HEK293 (cell line): ENCODE results near the gene SSBP1.

Experiments
- CTCF ChIA-PET: fragments of 350-600 bp; formaldehyde crosslinking; extraction: SDS; loops from one replicate; lab custom pipeline; 2021; ENCODE audit warnings: antibody characterized with exemption; lab: Yijun Ruan, JAX
- POLR2A ChIA-PET: fragments of 300-600 bp; formaldehyde crosslinking; extraction: SDS; loops from one replicate; lab custom pipeline; 2020; ENCODE audit warnings: antibody characterized with exemption, inconsistent platforms; lab: Yijun Ruan, JAX
- H3K27ac ChIP-seq: fragments of 200-500 bp; sonication (Bioruptor generic); 2 replicates; pipeline ENCODE4 v1.5.1; 2014; ENCODE audit warnings: low read depth, low read length, control low read depth, inconsistent platforms; ENCODE audit errors: extremely low read depth
- H3K36me3 ChIP-seq, 2 experiments: fragments of 200-500 bp in 1 of 2; sonication (Bioruptor generic) in 1 of 2; 1 replicate in 1 of 2; 2 replicates in 1 of 2; pipeline ENCODE4 v1.5.1; 2014 to 2017; ENCODE audit warnings: inconsistent platforms in 2 of 2, low read length in 2 of 2; ENCODE audit not compliant: control insufficient read depth in 2 of 2, insufficient read depth in 1 of 2
- H3K4me1 ChIP-seq: fragments of 200-500 bp; sonication (Bioruptor generic); 2 replicates; pipeline ENCODE4 v1.5.1; 2014; ENCODE audit warnings: mild to moderate bottlenecking, low read length, inconsistent platforms; ENCODE audit not compliant: control insufficient read depth, insufficient read depth
- H3K4me3 ChIP-seq: 2 replicates; pipeline ENCODE4 v1.5.1; 2011; ENCODE audit warnings: low read depth, mild to moderate bottlenecking, control low read depth, low read length, moderate library complexity
- H3K9me3 ChIP-seq: fragments of 200-500 bp; sonication (Bioruptor generic); 2 replicates; pipeline ENCODE4 v1.5.1; 2014; ENCODE audit warnings: low read depth, low read length, inconsistent platforms; ENCODE audit not compliant: control insufficient read depth, insufficient read depth
- GLI2 ChIP-seq: fragments of 450-650 bp; formaldehyde crosslinking; IDR thresholded peaks from 2 replicates; pipeline ENCODE4; 2017; ENCODE audit warnings: missing biosample characterization, missing genetic modification characterization, low read depth, borderline replicate concordance
- GLIS1 ChIP-seq: fragments of 450-650 bp; formaldehyde crosslinking; IDR thresholded peaks from 2 replicates; pipeline ENCODE4 v1.5.1; 2016; ENCODE audit warnings: missing biosample characterization, missing genetic modification characterization
- GLIS2 ChIP-seq: fragments of 450-650 bp; formaldehyde crosslinking; IDR thresholded peaks from 2 replicates; pipeline ENCODE4 v1.5.1; 2016; ENCODE audit warnings: missing biosample characterization, missing genetic modification characterization
- SP2 ChIP-seq: fragments of 450-650 bp; formaldehyde crosslinking; IDR thresholded peaks from 2 replicates; pipeline ENCODE4 v1.5.1; 2016; ENCODE audit warnings: missing biosample characterization, missing genetic modification characterization
- ZBTB20 ChIP-seq: fragments of 450-650 bp; formaldehyde crosslinking; IDR thresholded peaks from 2 replicates; pipeline ENCODE4 v1.5.1; 2016; ENCODE audit warnings: missing biosample characterization, missing genetic modification characterization
- ZBTB8A ChIP-seq: fragments of 450-650 bp; formaldehyde crosslinking; IDR thresholded peaks from 2 replicates; pipeline ENCODE4 v1.5.1; 2016; ENCODE audit warnings: missing biosample characterization, missing genetic modification characterization
- ZEB2 ChIP-seq: fragments of 450-650 bp; formaldehyde crosslinking; IDR thresholded peaks from 2 replicates; pipeline ENCODE4 v1.5.1; 2016; ENCODE audit warnings: missing biosample characterization, missing genetic modification characterization
- ZIC2 ChIP-seq: fragments of 450-650 bp; formaldehyde crosslinking; IDR thresholded peaks from 2 replicates; pipeline ENCODE4 v1.5.1; 2016; ENCODE audit warnings: missing biosample characterization, missing genetic modification characterization
- ZNF121 ChIP-seq: fragments of 450-650 bp; formaldehyde crosslinking; IDR thresholded peaks from 2 replicates; pipeline ENCODE4 v1.5.1; 2016; ENCODE audit warnings: missing biosample characterization, missing genetic modification characterization
- ZNF335 ChIP-seq: fragments of 450-650 bp; formaldehyde crosslinking; conservative IDR thresholded peaks from 2 replicates; pipeline ENCODE4 v1.5.1; 2016; ENCODE audit warnings: missing biosample characterization, missing genetic modification characterization
- ZNF37A ChIP-seq: fragments of 450-650 bp; IDR thresholded peaks from 2 replicates; pipeline ENCODE4 v1.5.1; 2018; ENCODE audit warnings: missing biosample characterization, missing genetic modification characterization
- ZNF423 ChIP-seq: fragments of 450-650 bp; formaldehyde crosslinking; IDR thresholded peaks from 2 replicates; pipeline ENCODE4 v1.5.1; 2016; ENCODE audit warnings: missing biosample characterization, missing genetic modification characterization
- ZNF544 ChIP-seq: fragments of 450-650 bp; formaldehyde crosslinking; IDR thresholded peaks from 2 replicates; pipeline ENCODE4 v1.5.0; 2017; ENCODE audit warnings: missing biosample characterization, missing genetic modification characterization
- ZNF830 ChIP-seq: fragments of 450-650 bp; IDR thresholded peaks from 2 replicates; pipeline ENCODE4 v1.5.0; 2018; ENCODE audit warnings: missing biosample characterization, missing genetic modification characterization, low read depth, mild to moderate bottlenecking, moderate library complexity
- ZSCAN30 ChIP-seq: fragments of 450-650 bp; IDR thresholded peaks from 2 replicates; pipeline ENCODE4 v1.5.1; 2018; ENCODE audit warnings: missing biosample characterization, mild to moderate bottlenecking, missing genetic modification characterization, moderate library complexity
- TF ChIP-seq, protein P1 (sequence below): fragments of 450-650 bp; formaldehyde crosslinking; IDR thresholded peaks from 2 replicates; pipeline ENCODE4 v1.5.1; 2016; ENCODE audit warnings: missing biosample characterization, missing genetic modification characterization
- TF ChIP-seq, protein P2 (sequence below): fragments of 450-650 bp; formaldehyde crosslinking; optimal IDR thresholded peaks from 2 replicates; pipeline ENCODE3; 2016; ENCODE audit warnings: missing biosample characterization, mild to moderate bottlenecking, missing genetic modification characterization
- TF ChIP-seq, protein P3 (sequence below): fragments of 450-650 bp; formaldehyde crosslinking; IDR thresholded peaks from 2 replicates; pipeline ENCODE4 v1.5.1; 2017; ENCODE audit warnings: missing biosample characterization, missing genetic modification characterization
- TF ChIP-seq, protein P4 (sequence below): fragments of 450-650 bp; formaldehyde crosslinking; conservative IDR thresholded peaks from 2 replicates; pipeline ENCODE4 v1.5.1; 2016; ENCODE audit warnings: low read depth, missing biosample characterization, missing genetic modification characterization

SSBP1 gene

DNA sequence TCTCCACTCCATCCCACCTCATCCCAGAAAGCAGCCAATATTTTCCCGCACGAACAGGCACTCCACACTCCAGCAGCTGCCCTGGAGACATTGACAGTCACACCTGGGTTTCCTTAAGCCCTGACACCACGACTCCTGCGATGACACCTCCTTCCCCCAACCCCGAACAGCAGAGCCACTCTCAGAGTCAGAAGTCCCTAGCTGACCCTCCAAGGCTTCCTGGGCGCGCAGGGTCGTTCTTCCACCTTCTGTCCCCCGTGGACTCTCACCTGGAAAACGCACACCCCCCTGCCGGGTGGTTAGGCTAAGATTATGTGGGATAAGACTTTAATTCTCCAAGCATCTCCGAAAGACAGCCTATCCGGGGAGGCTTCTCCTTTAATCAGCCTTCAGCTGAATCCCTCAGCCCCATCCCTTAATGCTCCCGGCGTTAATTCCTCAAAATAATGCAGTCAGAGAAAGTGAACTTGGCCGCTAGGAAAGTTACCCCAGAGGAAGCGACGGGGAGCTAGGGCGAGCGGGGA lies 37.2 kb upstream of the SSBP1 start (continued):
- TF ChIP-seq, protein P1, sequence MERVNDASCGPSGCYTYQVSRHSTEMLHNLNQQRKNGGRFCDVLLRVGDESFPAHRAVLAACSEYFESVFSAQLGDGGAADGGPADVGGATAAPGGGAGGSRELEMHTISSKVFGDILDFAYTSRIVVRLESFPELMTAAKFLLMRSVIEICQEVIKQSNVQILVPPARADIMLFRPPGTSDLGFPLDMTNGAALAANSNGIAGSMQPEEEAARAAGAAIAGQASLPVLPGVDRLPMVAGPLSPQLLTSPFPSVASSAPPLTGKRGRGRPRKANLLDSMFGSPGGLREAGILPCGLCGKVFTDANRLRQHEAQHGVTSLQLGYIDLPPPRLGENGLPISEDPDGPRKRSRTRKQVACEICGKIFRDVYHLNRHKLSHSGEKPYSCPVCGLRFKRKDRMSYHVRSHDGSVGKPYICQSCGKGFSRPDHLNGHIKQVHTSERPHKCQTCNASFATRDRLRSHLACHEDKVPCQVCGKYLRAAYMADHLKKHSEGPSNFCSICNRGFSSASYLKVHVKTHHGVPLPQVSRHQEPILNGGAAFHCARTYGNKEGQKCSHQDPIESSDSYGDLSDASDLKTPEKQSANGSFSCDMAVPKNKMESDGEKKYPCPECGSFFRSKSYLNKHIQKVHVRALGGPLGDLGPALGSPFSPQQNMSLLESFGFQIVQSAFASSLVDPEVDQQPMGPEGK (tag by site-specific recombination), result 0 out of 2 replicates have a peak, but pooled peaks have one; percentile 15

DNA sequence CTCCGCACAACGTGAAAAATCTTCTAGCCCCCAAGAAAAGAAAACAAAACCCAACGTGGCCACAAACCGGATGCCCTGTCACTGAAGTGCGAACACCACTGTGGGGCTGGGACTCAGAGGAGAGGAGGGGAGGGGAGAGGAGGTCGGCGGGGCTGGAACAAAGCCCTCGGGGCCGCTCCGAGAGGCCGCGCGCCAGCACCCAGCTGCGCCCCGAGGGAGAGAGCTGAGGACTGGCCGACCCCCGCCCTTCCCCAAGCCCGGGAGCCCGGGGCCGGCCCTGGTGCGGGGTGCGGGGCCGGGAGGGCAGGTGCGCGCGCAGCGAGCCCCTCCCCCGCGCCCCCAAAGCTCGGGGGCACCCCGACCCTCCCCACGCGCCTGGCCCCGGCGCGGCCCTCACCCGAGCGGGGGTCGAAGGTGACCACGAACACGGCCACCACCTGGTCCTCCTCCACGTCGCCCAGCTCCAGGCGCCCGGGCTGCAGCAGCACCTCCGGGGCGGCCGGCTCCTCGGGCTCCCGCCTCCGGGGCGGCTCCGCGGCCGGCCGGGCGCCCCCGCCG lies 36.6 kb upstream of the SSBP1 start:
- no peaks in the 10 kb centered on the region for H3K9me3 ChIP-seq
- peak overlapping the region; percentile 72; the same call in 1 of the 2 replicates for H3K27ac ChIP-seq
- ChIA-PET CTCF (interaction anchor here (1.0 to 1.5 kb wide), 2 partner anchors 37 to 84 kb away, joined by 3 read pairs; no protein-coding TSS in a partner anchor), POLR2A (interaction anchor here (0.6 to 1.5 kb wide), 5 partner anchors 8 to 150 kb away, joined by 3 to 12 read pairs (median 3); partner anchors contain the start of genes AGK and SSBP1)
- H3K36me3 ChIP-seq, result no peaks in the 10 kb centered on the region
- H3K4me3 ChIP-seq, result peak overlapping the region; percentile 67
- H3K4me1 ChIP-seq, result peaks cover 8% of the 10 kb centered on the region
- TF ChIP-seq, protein P2, sequence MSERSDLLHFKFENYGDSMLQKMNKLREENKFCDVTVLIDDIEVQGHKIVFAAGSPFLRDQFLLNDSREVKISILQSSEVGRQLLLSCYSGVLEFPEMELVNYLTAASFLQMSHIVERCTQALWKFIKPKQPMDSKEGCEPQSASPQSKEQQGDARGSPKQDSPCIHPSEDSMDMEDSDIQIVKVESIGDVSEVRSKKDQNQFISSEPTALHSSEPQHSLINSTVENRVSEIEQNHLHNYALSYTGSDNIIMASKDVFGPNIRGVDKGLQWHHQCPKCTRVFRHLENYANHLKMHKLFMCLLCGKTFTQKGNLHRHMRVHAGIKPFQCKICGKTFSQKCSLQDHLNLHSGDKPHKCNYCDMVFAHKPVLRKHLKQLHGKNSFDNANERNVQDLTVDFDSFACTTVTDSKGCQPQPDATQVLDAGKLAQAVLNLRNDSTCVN (tag by site-specific recombination), result peak; percentile 38
- TF ChIP-seq, protein P3, sequence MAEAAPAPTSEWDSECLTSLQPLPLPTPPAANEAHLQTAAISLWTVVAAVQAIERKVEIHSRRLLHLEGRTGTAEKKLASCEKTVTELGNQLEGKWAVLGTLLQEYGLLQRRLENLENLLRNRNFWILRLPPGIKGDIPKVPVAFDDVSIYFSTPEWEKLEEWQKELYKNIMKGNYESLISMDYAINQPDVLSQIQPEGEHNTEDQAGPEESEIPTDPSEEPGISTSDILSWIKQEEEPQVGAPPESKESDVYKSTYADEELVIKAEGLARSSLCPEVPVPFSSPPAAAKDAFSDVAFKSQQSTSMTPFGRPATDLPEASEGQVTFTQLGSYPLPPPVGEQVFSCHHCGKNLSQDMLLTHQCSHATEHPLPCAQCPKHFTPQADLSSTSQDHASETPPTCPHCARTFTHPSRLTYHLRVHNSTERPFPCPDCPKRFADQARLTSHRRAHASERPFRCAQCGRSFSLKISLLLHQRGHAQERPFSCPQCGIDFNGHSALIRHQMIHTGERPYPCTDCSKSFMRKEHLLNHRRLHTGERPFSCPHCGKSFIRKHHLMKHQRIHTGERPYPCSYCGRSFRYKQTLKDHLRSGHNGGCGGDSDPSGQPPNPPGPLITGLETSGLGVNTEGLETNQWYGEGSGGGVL (tag by site-specific recombination), result peak; percentile 62
- TF ChIP-seq GLIS2 (tag by site-specific recombination) (peak; percentile 50), ZBTB8A (tag by site-specific recombination) (peak; percentile 51), GLI2 (tag by site-specific recombination) (no peak), ZIC2 (tag by site-specific recombination) (peak; percentile 46), ZNF830 (tag by site-specific recombination) (no peak), ZNF37A (tag by site-specific recombination) (no peak), ZNF423 (tag by site-specific recombination) (0 out of 2 replicates have a peak, but pooled peaks have one; percentile 29), GLIS1 (tag by site-specific recombination) (peak; percentile 59), SP2 (tag by site-specific recombination) (peak; percentile 28; the same call in 1 of the 2 replicates)
- TF ChIP-seq, protein P1 (tag by site-specific recombination), result 0 out of 2 replicates have a peak, but pooled peaks have one; percentile 23

DNA sequence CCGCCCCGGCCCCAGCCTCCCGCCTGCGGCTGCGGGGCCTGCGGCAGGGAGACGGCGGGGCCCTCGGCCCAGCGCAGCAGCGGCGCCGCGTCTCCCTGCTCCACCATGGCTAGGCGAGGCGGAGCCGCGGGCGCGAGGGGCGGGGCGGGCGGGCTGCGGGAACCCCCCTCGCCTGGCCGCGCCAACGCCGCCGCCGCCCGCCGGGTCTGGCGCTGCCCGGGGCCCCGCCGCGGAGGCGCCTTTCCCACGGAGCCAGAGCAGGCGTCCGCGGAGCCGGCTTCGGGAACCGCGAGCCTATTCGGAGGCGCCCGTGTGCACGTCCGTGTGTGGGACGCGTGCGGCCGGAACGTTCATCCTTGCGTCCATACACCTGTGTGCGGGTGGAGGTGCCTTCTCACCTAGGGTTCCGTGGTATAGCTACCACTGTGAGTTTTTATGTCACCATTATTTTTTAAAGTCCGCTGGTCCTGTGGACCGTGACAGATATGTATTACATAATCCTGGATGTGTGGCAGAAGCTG lies 36.1 kb upstream of the SSBP1 start, which contains the start of gene DENND11:
TSS of gene DENND11 (minus strand) at position 120 of the 521 bp plus-strand sequence. CDS start at position 107, 13 bp downstream.
- CTCF ChIA-PET, result interaction anchor here (0.5 to 1.5 kb wide), 3 partner anchors 37 to 112 kb away, joined by 3 read pairs; no protein-coding TSS in a partner anchor
- POLR2A ChIA-PET, result interaction anchor here (0.6 to 1.5 kb wide), 4 partner anchors 8 to 45 kb away, joined by 3 to 12 read pairs (median 3); partner anchors contain the start of gene SSBP1
- peak within 1 kb of the TSS; percentile 72; the same call in 1 of the 2 replicates for H3K27ac ChIP-seq
- peak; percentile 84 for TF ChIP-seq ZBTB20 (tag by site-specific recombination)
- TF ChIP-seq, protein P4, sequence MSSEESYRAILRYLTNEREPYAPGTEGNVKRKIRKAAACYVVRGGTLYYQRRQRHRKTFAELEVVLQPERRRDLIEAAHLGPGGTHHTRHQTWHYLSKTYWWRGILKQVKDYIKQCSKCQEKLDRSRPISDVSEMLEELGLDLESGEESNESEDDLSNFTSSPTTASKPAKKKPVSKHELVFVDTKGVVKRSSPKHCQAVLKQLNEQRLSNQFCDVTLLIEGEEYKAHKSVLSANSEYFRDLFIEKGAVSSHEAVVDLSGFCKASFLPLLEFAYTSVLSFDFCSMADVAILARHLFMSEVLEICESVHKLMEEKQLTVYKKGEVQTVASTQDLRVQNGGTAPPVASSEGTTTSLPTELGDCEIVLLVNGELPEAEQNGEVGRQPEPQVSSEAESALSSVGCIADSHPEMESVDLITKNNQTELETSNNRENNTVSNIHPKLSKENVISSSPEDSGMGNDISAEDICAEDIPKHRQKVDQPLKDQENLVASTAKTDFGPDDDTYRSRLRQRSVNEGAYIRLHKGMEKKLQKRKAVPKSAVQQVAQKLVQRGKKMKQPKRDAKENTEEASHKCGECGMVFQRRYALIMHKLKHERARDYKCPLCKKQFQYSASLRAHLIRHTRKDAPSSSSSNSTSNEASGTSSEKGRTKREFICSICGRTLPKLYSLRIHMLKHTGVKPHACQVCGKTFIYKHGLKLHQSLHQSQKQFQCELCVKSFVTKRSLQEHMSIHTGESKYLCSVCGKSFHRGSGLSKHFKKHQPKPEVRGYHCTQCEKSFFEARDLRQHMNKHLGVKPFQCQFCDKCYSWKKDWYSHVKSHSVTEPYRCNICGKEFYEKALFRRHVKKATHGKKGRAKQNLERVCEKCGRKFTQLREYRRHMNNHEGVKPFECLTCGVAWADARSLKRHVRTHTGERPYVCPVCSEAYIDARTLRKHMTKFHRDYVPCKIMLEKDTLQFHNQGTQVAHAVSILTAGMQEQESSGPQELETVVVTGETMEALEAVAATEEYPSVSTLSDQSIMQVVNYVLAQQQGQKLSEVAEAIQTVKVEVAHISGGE (tag by site-specific recombination), result 0 out of 2 replicates have a peak, but pooled peaks have one; percentile 18
- TF ChIP-seq ZSCAN30 (tag by site-specific recombination), result peak; percentile 42; the same call in 1 of the 2 replicates
- TF ChIP-seq ZNF335, result peak; percentile 97
- TF ChIP-seq ZNF121 (tag by site-specific recombination), result no peak
- peak; percentile 52 for TF ChIP-seq ZBTB8A (tag by site-specific recombination)
- no peak for TF ChIP-seq ZNF544 (tag by site-specific recombination)
- peak; percentile 44; the same call in 1 of the 2 replicates for TF ChIP-seq ZEB2 (tag by site-specific recombination)

More for the DNA sequence above, 36.1 kb upstream of the SSBP1 start, which contains the start of gene DENND11:
- H3K4me3 ChIP-seq, result peak within 1 kb of the TSS; percentile 67
- H3K9me3 ChIP-seq, result no peaks in the 10 kb centered on the region
- H3K4me1 ChIP-seq, result peaks cover 8% of the 10 kb centered on the region
- H3K36me3 ChIP-seq, result no peaks in the 10 kb centered on the region
